Measurements from ENCODE around the gene DISP1. TPM values are rescaled to one million over a fixed set of nuclear protein-coding genes. Genes with fewer than 3 reads are reported as not detected.
A peak's percentile ranks its signal among the peaks of the same experiment; 100 is the strongest.

DISP1 gene, protein sequence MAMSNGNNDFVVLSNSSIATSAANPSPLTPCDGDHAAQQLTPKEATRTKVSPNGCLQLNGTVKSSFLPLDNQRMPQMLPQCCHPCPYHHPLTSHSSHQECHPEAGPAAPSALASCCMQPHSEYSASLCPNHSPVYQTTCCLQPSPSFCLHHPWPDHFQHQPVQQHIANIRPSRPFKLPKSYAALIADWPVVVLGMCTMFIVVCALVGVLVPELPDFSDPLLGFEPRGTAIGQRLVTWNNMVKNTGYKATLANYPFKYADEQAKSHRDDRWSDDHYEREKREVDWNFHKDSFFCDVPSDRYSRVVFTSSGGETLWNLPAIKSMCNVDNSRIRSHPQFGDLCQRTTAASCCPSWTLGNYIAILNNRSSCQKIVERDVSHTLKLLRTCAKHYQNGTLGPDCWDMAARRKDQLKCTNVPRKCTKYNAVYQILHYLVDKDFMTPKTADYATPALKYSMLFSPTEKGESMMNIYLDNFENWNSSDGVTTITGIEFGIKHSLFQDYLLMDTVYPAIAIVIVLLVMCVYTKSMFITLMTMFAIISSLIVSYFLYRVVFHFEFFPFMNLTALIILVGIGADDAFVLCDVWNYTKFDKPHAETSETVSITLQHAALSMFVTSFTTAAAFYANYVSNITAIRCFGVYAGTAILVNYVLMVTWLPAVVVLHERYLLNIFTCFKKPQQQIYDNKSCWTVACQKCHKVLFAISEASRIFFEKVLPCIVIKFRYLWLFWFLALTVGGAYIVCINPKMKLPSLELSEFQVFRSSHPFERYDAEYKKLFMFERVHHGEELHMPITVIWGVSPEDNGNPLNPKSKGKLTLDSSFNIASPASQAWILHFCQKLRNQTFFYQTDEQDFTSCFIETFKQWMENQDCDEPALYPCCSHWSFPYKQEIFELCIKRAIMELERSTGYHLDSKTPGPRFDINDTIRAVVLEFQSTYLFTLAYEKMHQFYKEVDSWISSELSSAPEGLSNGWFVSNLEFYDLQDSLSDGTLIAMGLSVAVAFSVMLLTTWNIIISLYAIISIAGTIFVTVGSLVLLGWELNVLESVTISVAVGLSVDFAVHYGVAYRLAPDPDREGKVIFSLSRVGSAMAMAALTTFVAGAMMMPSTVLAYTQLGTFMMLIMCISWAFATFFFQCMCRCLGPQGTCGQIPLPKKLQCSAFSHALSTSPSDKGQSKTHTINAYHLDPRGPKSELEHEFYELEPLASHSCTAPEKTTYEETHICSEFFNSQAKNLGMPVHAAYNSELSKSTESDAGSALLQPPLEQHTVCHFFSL (N-terminal part only)
- total RNA-seq: 1 to 10 TPM in 1 of 2 experiments, under 1 TPM in 1; 0.81 to 1.1 TPM

DNA sequence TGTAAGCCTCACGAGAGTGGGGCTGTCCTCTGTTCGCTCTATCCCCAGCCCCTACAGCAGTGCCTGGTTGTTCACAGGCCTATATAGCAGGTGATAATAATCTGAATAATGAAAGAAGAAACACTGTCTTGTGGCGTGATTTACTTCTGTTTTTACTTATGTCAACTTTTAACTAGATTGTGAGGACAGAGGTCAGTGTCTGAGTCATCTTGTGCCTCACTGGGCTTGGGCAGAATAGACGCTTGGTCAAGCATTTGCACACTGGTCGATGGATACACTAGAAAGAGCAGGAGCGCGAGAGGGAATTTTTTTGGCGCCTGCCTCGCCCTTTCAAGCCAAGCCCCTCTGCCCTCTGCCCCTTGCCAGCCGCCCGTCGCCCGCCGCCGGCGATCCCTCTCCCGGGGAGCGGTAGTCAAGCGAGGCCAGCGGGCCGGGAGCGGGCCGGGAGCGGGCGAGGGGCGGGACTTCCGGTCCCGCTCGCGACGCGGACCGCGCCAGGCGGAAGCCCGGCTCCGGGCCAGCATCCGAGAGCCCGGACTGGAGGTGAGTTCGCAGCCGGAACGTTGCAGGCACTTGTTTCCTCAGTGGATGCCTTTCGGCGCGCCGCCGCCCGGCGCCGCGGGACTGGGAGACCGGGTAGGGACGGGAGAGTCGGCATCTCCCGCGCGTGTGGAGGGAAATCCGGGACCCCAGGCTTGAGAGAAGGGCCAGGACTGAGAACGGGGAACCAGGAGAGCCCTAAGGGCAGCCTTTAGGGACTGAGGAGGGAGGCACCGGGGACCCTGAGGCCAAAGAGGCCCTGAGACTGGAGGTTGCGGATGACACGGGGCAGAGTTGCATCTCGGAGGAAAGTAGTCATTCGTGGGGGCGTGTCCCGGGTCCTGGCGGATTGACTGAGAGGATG, at the start of gene DISP1:
Gene DISP1, plus strand, starts transcription at position 504 of the 904 bp plus-strand sequence. CDS start 127,785 bp downstream, outside the sequence.
- peak within 1 kb of the TSS; percentile 85 for H3K27ac Mint-ChIP-seq
- intact Hi-C loops (cut with micrococcal nuclease): loop anchor here (1.0 to 5.0 kb wide), 2 partner anchors 101 to 197 kb away; partner anchors contain the start of gene MIA3
- H3K36me3 Mint-ChIP-seq: no peaks in the 10 kb centered on the region
- peak within 1 kb of the TSS; percentile 89 for H3K4me3 Mint-ChIP-seq
- no peaks in the 10 kb centered on the region for H3K9me3 Mint-ChIP-seq
- H3K27me3 Mint-ChIP-seq: peaks cover 1% of the 10 kb centered on the region
- H3K4me1 Mint-ChIP-seq (ENCODE audit: low read depth): peaks cover 26% of the 10 kb centered on the region
- ChIA-PET CTCF (no interaction called here), POLR2A (no interaction called here)
- DNase-seq: peak; percentile 87

DNA sequence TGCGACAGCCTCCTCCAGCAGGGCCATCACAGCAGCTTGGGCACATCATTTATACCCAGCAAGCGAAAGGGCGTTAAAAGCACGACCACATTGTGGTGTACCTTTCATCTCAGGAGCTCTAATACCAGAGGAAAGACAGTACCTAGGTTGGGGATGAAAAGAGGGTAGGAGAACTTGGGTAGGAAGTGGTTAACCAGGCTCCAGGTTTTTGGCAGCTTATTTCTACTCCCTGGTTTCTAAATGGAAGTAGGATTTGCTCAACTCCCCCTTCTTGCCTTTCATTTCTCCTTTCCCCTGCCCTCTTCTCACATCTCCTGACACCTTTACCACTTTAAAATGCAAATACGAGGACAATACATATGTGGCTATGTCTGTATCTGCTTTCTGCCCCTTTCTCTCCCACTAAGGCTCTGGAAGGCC, 47.7 kb upstream of the DISP1 start:
- no peak for DNase-seq
- Mint-ChIP-seq H3K36me3 (peaks cover 10% of the 10 kb centered on the region), H3K27ac (no peak overlapping the region), H3K27me3 (peaks cover 20% of the 10 kb centered on the region), H3K9me3 (peaks cover 26% of the 10 kb centered on the region), H3K4me1 (ENCODE audit: low read depth) (peaks cover 2% of the 10 kb centered on the region), H3K4me3 (no peak overlapping the region)
- intact Hi-C loops (cut with micrococcal nuclease): no loop called here
- CTCF ChIA-PET: no interaction called here
- POLR2A ChIA-PET: no interaction called here

DNA sequence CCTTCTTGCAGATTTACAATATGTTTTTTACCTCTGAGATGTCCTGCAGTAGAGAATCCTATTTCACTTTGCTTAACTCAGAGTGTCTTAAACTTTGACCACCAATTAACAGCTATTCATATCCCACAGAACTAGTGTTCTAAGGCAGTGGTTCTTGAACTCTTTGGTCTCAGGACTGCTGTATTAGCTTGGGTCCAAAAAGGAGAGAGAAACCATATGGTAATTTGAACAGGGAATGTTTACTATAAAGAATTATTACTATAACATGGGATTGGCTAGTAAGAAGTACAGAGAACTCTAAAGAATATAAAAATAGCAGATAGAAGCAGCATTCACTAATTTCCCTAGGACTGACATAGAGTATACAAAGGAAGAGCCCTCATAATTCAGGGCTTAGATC, 46.2 kb upstream of the DISP1 start:
- DNase-seq: no peak
- peaks cover 6% of the 10 kb centered on the region for H3K4me1 Mint-ChIP-seq (ENCODE audit: low read depth)
- peaks cover 10% of the 10 kb centered on the region for H3K36me3 Mint-ChIP-seq
- no peak overlapping the region for H3K4me3 Mint-ChIP-seq
- ChIA-PET POLR2A (no interaction called here), CTCF (no interaction called here)
- intact Hi-C loops (cut with micrococcal nuclease): no loop called here
- H3K9me3 Mint-ChIP-seq: peaks cover 26% of the 10 kb centered on the region
- H3K27me3 Mint-ChIP-seq: peaks cover 14% of the 10 kb centered on the region
- no peak overlapping the region for H3K27ac Mint-ChIP-seq

DNA sequence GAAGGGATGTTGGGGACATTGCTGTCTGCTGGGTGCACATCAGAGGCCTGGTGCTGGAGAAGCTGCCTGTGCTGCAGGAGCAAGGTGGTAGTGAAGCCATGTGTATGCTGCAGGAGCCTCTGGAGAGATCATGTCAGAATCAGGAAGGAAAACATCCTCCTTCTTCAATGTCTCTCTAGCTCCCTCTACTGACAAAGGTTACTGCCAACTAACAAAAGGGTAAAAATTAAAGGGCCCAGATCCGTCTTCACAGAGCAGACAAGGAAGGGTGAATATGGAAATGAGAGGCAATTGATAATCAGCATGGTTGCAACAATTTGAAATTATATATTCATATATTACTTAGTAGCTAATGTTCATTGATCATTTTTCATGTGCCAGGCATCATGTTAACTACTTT, 45.7 kb upstream of the DISP1 start:
- Mint-ChIP-seq H3K4me3 (no peak overlapping the region), H3K27ac (no peak overlapping the region), H3K9me3 (peaks cover 26% of the 10 kb centered on the region), H3K4me1 (ENCODE audit: low read depth) (peaks cover 6% of the 10 kb centered on the region), H3K36me3 (peaks cover 10% of the 10 kb centered on the region), H3K27me3 (peaks cover 10% of the 10 kb centered on the region)
- ChIA-PET POLR2A (no interaction called here), CTCF (no interaction called here)
- intact Hi-C loops (cut with micrococcal nuclease): no loop called here
- DNase-seq: no peak

DNA sequence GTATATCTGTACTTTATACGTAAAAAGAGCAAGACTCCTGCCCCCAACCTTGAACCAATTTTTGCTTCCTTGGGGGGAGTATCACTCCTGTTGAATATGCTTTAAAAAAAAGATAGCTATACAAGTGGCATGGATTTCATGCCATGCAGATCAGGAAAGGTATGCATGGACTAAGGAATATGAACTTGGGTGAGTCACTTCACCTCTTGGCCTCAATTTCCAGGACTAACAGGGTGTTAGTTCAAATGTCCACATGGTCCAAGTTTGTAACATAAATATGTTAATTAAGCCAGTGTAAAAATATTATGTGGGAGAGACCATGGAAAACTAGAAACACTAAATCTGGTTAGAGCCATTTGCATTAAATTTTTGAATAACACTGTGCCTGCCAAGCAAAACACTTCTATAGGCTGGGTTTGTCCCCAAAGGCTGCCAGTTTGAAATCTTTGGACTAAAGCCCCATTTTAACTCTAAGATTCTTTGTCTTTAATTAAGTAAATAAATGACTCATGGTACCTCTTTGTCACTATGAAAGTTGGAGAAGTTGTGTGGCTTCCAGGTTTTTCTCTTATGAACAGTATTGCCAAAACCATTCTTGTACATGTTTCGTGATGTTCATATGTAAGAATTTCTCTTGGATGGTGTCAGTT, 44.7 kb upstream of the DISP1 start:
- Mint-ChIP-seq H3K9me3 (peaks cover 24% of the 10 kb centered on the region), H3K4me1 (ENCODE audit: low read depth) (peaks cover 6% of the 10 kb centered on the region), H3K4me3 (no peak overlapping the region), H3K36me3 (peaks cover 10% of the 10 kb centered on the region), H3K27ac (no peak overlapping the region), H3K27me3 (peaks cover 5% of the 10 kb centered on the region)
- DNase-seq: no peak
- intact Hi-C loops (cut with micrococcal nuclease): no loop called here
- ChIA-PET CTCF (no interaction called here), POLR2A (no interaction called here)

DNA sequence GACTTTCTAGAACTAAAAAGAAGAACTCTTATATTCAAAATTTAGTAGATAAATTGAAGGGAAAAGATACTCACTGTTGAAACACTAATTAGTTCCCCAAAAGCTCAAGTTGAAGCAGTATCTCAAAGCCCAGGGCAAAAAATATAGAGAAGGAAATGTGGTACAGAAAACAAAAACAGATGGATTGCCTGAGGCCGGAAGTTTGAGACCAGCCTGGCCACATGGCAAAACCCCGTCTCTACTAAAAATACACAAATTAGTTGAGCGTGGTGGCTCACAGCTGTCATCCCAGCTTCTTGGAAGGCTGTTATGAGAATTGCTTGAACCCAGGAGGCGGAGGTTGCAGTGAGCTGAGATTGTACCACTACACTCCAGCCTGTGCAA, 41.9 kb upstream of the DISP1 start:
- Mint-ChIP-seq H3K4me3 (no peak overlapping the region), H3K4me1 (ENCODE audit: low read depth) (peaks cover 6% of the 10 kb centered on the region), H3K27me3 (peaks cover 3% of the 10 kb centered on the region), H3K27ac (no peak overlapping the region), H3K9me3 (peaks cover 19% of the 10 kb centered on the region), H3K36me3 (peaks cover 10% of the 10 kb centered on the region)
- CTCF ChIA-PET: no interaction called here
- intact Hi-C loops (cut with micrococcal nuclease): no loop called here
- POLR2A ChIA-PET: no interaction called here
- peak; percentile 27 for DNase-seq

DNA sequence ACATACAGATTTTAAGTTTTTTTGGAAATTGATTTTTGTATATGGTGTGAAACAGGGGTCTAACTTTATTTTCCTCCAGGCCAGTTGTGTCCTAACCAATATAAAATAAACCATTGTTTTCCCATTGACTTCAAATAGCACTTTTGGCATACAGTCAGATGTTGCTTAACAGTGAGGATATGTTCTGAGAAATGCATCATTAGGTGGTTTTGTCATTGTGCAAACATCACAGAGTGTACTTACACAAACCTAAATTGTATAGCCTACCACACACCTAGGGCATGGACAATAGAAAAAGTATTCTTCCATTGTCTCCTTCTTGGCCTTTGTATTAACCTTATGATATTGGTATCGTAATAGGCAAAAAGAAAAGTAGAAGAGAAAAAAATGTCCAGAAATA, 37.4 kb upstream of the DISP1 start:
- POLR2A ChIA-PET: no interaction called here
- CTCF ChIA-PET: interaction anchor here (0.9 kb wide), 1 partner anchor 10 kb away, joined by 3 read pairs; no protein-coding TSS in a partner anchor
- intact Hi-C loops (cut with micrococcal nuclease): no loop called here

DNA sequence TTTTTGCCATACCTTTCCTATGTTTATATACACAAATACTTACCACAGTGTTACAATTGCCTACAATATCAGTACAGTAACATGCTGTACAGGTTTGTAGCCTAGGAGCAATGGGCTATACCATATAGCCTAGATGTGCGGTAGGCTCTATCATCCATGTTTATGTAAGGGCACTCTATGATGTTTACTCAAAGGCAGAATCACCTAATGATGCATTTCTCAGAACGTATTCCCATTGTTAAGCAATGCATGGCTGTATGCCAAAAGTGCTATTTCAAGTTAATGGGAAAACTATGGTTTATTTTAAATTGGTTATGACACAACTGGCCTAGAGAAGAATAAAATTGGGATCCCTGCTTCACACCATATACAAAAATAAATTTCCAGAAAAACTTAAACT, 36.9 kb upstream of the DISP1 start:
- no peaks in the 10 kb centered on the region for H3K4me1 Mint-ChIP-seq (ENCODE audit: low read depth)
- intact Hi-C loops (cut with micrococcal nuclease): no loop called here
- CTCF ChIA-PET: no interaction called here
- no peak for DNase-seq
- no peak overlapping the region for H3K27ac Mint-ChIP-seq
- no peaks in the 10 kb centered on the region for H3K36me3 Mint-ChIP-seq
- H3K4me3 Mint-ChIP-seq: no peak overlapping the region
- H3K27me3 Mint-ChIP-seq: peaks cover 12% of the 10 kb centered on the region
- POLR2A ChIA-PET: no interaction called here
- no peaks in the 10 kb centered on the region for H3K9me3 Mint-ChIP-seq

More for the DNA sequence above, 37.4 kb upstream of the DISP1 start:
- Mint-ChIP-seq H3K9me3 (no peaks in the 10 kb centered on the region), H3K4me3 (no peak overlapping the region), H3K36me3 (no peaks in the 10 kb centered on the region), H3K4me1 (ENCODE audit: low read depth) (peaks cover 5% of the 10 kb centered on the region), H3K27ac (no peak overlapping the region), H3K27me3 (peaks cover 12% of the 10 kb centered on the region)
- no peak for DNase-seq

DNA sequence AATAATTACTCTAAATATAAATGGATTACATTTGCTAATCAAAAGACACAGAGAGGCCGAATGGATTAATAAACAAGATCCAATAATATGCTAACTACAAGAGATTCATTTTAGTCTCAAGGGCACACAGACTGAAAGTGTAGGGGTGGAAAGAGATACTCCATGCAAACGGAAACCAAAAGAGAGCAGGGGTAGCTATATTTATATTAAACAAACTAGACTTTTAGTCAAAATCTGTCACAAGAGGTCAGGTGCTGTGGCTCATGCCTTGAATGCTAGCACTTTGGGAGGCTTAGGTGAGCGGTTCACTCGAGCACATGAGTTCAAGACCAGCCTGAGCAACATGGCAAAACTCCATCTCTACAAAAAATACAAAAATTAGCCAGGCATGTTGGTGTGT, 33.6 kb upstream of the DISP1 start:
- CTCF ChIA-PET: no interaction called here
- POLR2A ChIA-PET: no interaction called here
- no peaks in the 10 kb centered on the region for H3K4me1 Mint-ChIP-seq (ENCODE audit: low read depth)
- no peak overlapping the region for H3K27ac Mint-ChIP-seq
- peaks cover 18% of the 10 kb centered on the region for H3K27me3 Mint-ChIP-seq
- intact Hi-C loops (cut with micrococcal nuclease): no loop called here
- no peak overlapping the region for H3K4me3 Mint-ChIP-seq
- DNase-seq: no peak
- H3K9me3 Mint-ChIP-seq: no peaks in the 10 kb centered on the region
- H3K36me3 Mint-ChIP-seq: no peaks in the 10 kb centered on the region

DNA sequence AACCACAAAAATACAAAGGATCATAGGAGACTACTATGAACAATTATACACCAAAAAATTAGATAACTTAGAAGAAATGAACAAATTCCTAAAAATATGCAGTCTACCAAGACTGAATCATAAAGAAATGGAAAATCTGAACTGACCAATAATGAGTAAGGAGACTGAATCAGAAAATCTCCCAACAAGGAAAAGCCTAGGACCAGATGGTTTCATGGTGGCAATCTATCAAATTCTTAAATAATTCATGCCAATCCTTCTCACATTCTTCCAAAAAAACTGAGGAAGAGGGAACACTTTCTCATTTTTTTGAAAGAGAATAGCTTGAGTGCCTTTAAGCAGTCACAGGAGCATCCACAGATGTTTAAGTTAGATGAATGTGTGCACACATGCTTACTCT, 31.8 kb upstream of the DISP1 start:
- no peak for DNase-seq
- Mint-ChIP-seq H3K9me3 (no peaks in the 10 kb centered on the region), H3K4me1 (ENCODE audit: low read depth) (no peaks in the 10 kb centered on the region), H3K36me3 (no peaks in the 10 kb centered on the region), H3K4me3 (no peak overlapping the region), H3K27ac (no peak overlapping the region), H3K27me3 (peaks cover 18% of the 10 kb centered on the region)
- CTCF ChIA-PET: no interaction called here
- intact Hi-C loops (cut with micrococcal nuclease): no loop called here
- POLR2A ChIA-PET: no interaction called here

DNA sequence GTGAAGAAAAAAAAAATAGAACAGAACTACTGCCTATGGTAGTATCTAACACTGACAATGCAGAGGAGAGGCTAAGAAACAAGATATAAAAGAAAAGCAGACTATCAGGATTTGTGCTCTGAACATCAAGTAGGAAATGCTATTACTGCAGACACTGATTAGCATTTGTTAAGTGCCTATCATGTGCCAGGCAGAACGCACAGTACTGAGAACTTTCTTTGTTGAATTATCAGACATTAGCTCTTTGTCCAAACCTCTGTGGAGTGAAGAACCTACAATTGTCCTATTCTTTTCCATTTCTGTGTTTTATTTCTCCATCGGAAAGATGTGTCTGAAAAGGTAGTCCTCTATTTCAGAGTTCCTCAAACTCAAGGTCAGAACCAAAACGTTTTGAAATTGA, 30.5 kb upstream of the DISP1 start:
- no peak for DNase-seq
- Mint-ChIP-seq H3K9me3 (no peaks in the 10 kb centered on the region), H3K4me1 (ENCODE audit: low read depth) (no peaks in the 10 kb centered on the region), H3K4me3 (no peak overlapping the region), H3K27ac (no peak overlapping the region), H3K36me3 (no peaks in the 10 kb centered on the region), H3K27me3 (peaks cover 18% of the 10 kb centered on the region)
- intact Hi-C loops (cut with micrococcal nuclease): no loop called here
- ChIA-PET POLR2A (no interaction called here), CTCF (no interaction called here)

Data from activated CD4-positive, alpha-beta memory T cell treated with anti-CD3 and anti-CD28 coated beads for 36 hours (primary cell).